ENCODE results near the gene CDC42. TPM values are rescaled to one million over a fixed set of nuclear protein-coding genes. Genes with fewer than 3 reads are reported as not detected.
"Not testable (repeated sequence)": the region's sequence is repeated elsewhere in the genome, so short reads cannot be mapped to it uniquely, and the experiment has no call there.

CDC42 gene
- polyA plus RNA-seq, 1 experiment, result 148 TPM

DNA sequence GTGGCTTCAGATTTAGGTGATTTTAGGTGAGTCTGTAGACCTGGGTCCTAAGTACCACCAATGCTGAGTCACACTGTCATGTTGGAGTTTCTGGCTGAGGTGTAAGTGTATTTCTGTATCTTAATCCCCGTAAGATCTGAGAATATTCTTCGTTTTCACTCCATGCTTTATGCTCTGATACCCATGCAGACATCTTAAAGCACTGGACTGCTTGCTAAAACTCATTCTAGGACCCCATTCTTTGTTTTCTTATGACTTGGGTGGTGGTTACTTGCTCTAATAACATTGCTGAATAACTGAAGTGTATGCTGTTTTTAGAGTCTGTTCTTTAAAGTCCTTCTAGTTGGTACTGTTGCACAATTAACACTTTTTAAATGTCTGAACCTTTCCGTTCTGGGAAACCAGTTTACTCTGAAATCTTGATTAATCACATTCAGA is 36.6 kb downstream of the CDC42 start:
- Histone ChIP-seq H3K4me3 (ENCODE audit: low read depth, low read length) (no peak overlapping the region), H3K36me3 (ENCODE audit: control insufficient read depth, insufficient read depth, low read length) (no peaks in the 10 kb centered on the region; the same call in 1 of the 2 replicates), H3K27me3 (ENCODE audit: control insufficient read depth, insufficient read depth, low read length) (no peaks in the 10 kb centered on the region)
- no peak for DNase-seq (ENCODE audit: low read depth)
- ChIA-PET POLR2A (no interaction called here), CTCF (interaction anchor here (1.8 kb wide), 1 partner anchor 16 kb away, joined by 8 read pairs; no protein-coding TSS in a partner anchor)
- TF ChIP-seq, protein P1, sequence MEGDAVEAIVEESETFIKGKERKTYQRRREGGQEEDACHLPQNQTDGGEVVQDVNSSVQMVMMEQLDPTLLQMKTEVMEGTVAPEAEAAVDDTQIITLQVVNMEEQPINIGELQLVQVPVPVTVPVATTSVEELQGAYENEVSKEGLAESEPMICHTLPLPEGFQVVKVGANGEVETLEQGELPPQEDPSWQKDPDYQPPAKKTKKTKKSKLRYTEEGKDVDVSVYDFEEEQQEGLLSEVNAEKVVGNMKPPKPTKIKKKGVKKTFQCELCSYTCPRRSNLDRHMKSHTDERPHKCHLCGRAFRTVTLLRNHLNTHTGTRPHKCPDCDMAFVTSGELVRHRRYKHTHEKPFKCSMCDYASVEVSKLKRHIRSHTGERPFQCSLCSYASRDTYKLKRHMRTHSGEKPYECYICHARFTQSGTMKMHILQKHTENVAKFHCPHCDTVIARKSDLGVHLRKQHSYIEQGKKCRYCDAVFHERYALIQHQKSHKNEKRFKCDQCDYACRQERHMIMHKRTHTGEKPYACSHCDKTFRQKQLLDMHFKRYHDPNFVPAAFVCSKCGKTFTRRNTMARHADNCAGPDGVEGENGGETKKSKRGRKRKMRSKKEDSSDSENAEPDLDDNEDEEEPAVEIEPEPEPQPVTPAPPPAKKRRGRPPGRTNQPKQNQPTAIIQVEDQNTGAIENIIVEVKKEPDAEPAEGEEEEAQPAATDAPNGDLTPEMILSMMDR (IDR thresholded peaks at IDR 0.05; ENCODE audit: insufficient read depth, low read depth, low read length), result no peak

DNA sequence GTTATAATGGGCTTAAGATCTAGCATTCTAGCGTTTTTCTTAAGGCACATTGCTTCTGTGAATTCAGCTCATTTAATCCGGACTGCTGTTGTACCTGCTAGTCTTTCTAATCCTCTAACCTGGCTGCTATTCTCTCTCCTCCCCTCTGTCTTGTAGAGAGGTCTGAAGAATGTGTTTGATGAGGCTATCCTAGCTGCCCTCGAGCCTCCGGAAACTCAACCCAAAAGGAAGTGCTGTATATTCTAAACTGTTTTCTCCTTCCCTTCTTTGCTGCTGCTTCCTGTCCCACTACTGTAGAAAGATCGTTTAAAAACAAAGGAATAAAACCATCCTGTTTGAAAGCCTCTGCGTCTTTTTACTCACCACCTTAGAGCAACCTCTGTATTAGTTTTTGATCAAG is 37.3 kb downstream of the CDC42 start:
- POLR2A ChIA-PET, result no interaction called here
- Histone ChIP-seq H3K27me3 (ENCODE audit: control insufficient read depth, insufficient read depth, low read length) (no peaks in the 10 kb centered on the region), H3K36me3 (ENCODE audit: control insufficient read depth, insufficient read depth, low read length) (no peaks in the 10 kb centered on the region; the same call in 1 of the 2 replicates), H3K4me3 (ENCODE audit: low read depth, low read length) (no peak overlapping the region)
- TF ChIP-seq, protein P1 (IDR thresholded peaks at IDR 0.05; ENCODE audit: insufficient read depth, low read depth, low read length), result no peak
- no peak for DNase-seq (ENCODE audit: low read depth)
- CTCF ChIA-PET, result interaction anchor here (1.8 kb wide), 1 partner anchor 16 kb away, joined by 8 read pairs; no protein-coding TSS in a partner anchor

DNA sequence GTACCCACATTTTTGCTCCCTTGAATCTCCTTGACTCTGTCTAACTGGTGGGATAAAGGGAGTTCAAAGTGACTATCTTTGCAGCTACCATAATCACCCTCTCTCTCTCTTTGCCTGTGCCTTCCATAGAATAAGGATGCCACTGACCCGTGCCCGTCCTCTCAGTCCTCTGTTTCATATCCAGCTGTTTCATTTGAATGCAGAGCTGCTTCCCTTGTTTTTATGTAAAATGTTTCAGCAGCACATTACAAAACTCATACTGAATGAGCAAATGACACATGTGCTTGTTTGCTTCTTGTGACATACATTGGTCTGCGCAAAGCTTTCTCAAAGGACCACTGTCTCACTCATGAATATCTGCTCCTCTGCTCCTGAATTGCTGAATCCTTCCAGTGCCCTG is 38.4 kb downstream of the CDC42 start:
- Histone ChIP-seq H3K36me3 (ENCODE audit: control insufficient read depth, insufficient read depth, low read length) (peaks cover 2% of the 10 kb centered on the region), H3K4me3 (ENCODE audit: low read depth, low read length) (no peak overlapping the region), H3K27me3 (ENCODE audit: control insufficient read depth, insufficient read depth, low read length) (no peaks in the 10 kb centered on the region)
- ChIA-PET POLR2A (no interaction called here), CTCF (interaction anchor here (0.7 to 1.8 kb wide), 3 partner anchors 11 to 16 kb away, joined by 3 to 8 read pairs (median 3); no protein-coding TSS in a partner anchor)
- TF ChIP-seq, protein P1 (IDR thresholded peaks at IDR 0.05; ENCODE audit: insufficient read depth, low read depth, low read length), result no peak
- no peak for DNase-seq (ENCODE audit: low read depth)

DNA sequence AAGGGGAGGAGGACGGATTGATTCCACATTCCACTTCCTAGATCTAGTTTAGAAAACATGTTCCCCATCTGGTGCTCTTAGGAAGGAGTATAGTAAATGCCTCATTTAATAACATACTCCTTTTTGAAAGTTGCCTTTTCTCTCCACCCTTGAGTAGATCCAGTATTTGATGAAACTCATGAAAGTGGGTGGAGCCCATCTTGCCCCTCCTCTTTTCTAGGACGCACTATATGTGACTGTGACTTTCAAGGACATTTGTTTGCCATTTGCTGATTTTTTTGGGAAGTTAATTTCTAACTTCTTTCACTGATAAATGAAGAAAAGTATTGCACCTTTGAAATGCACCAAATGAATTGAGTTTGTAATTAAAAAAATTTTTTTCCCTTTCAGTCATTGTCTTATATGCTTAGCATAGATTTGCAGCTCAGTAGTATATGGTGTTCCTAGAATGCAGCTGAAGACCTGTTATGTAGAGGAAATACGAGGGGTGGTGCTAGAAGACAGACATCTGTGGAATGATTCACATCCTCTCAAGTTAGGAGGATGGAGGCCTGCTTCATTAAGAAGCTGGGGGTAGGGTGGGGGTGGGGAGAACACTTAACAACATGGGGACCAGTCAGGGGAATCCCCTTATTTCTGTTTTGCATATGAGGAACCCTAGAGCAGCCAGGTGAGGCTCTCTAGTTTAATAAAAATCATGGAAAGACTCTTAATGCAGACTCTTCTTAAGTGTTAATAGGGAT is 39.7 kb downstream of the CDC42 start:
- CTCF ChIA-PET, result interaction anchor here (0.6 to 1.8 kb wide), 3 partner anchors 13 to 324 kb away, joined by 3 to 11 read pairs (median 5); no protein-coding TSS in a partner anchor
- POLR2A ChIA-PET; H3K4me3 ChIP-seq (ENCODE audit: low read depth, low read length); H3K27me3 ChIP-seq (ENCODE audit: control insufficient read depth, insufficient read depth, low read length); DNase-seq (ENCODE audit: low read depth); H3K36me3 ChIP-seq (ENCODE audit: control insufficient read depth, insufficient read depth, low read length): not testable (repeated sequence)

DNA sequence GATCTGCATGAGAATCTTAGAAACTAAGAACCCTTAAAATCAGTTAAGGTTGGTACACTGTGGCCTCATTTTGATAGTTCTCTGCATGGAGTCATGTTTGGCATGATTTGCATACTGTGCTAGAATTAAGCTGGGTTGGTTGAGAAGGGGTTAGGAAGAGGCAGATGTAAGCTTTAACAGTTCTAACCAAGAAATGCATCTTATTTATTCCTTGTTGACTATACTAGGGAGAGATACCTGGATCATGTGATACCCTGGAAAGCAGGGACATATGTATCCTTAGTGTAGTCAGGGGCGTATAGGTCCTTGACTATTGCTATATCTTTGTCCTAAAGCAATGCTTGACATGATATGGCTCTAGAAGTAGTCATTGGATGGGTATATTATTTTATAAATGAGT is 41.0 kb downstream of the CDC42 start:
- ChIA-PET CTCF (interaction anchor here (0.8 to 1.8 kb wide), 2 partner anchors 12 to 16 kb away, joined by 3 to 11 read pairs; no protein-coding TSS in a partner anchor), POLR2A (no interaction called here)
- H3K27me3 ChIP-seq (ENCODE audit: control insufficient read depth, insufficient read depth, low read length), result no peaks in the 10 kb centered on the region
- TF ChIP-seq, protein P1 (IDR thresholded peaks at IDR 0.05; ENCODE audit: insufficient read depth, low read depth, low read length), result no peak
- H3K4me3 ChIP-seq (ENCODE audit: low read depth, low read length), result no peak overlapping the region
- DNase-seq (ENCODE audit: low read depth), result no peak
- peaks cover 9% of the 10 kb centered on the region for H3K36me3 ChIP-seq (ENCODE audit: control insufficient read depth, insufficient read depth, low read length)

All from BJ (cell line).